Fibroblast of lung (primary cell): ENCODE data around the gene MRPS34. TPM values are rescaled to one million over a fixed set of nuclear protein-coding genes. Genes with fewer than 3 reads are reported as not detected.

Experiments
- DNase-seq, 2 donors: peaks; one replicate each; pipeline versions ENCODE4 v3.0.0 to v3.0.0-alpha.2; 2010; ENCODE audit warnings: low read depth in 2 of 2
- H2AFZ ChIP-seq: 2 replicates; pipeline ENCODE4 v1.5.1; 2012; ENCODE audit warnings: low read length, control low read depth, inconsistent platforms
- H3K27ac ChIP-seq: 2 replicates; pipeline ENCODE4 v1.5.1; 2011; ENCODE audit warnings: low read length, control low read depth; ENCODE audit not compliant: insufficient read depth
- H3K27me3 ChIP-seq: 2 replicates; pipeline ENCODE4 v1.5.1; 2011; ENCODE audit warnings: mild to moderate bottlenecking, low read length; ENCODE audit not compliant: control insufficient read depth, insufficient read depth
- H3K36me3 ChIP-seq: 2 replicates; pipeline ENCODE4 v1.5.1; 2011; ENCODE audit warnings: low read length; ENCODE audit not compliant: control insufficient read depth, insufficient read depth
- H3K4me1 ChIP-seq: 2 replicates; pipeline ENCODE4 v1.5.1; 2011; ENCODE audit warnings: low read length; ENCODE audit not compliant: control insufficient read depth, insufficient read depth; ENCODE audit errors: extremely low read depth
- H3K4me2 ChIP-seq: 2 replicates; pipeline ENCODE4 v1.5.1; 2011; ENCODE audit warnings: low read length, control low read depth; ENCODE audit not compliant: insufficient read depth; ENCODE audit errors: extremely low read depth
- H3K4me3 ChIP-seq, 4 experiments: fragments of 200-600 bp in 1 of 4; sonication (generic) in 1 of 4; replicated peaks in 1 of 4; 2 replicates each; pipeline ENCODE4 v1.5.1; 2011 to 2016; ENCODE audit warnings: low read length in 4 of 4, low read depth in 3 of 4, mild to moderate bottlenecking in 3 of 4, control low read depth in 2 of 4, inconsistent platforms in 1 of 4, mixed read lengths in 1 of 4; ENCODE audit not compliant: insufficient read depth in 1 of 4; ENCODE audit errors: control extremely low read depth in 1 of 4
- H3K79me2 ChIP-seq: 2 replicates; pipeline ENCODE4 v1.5.1; 2012; ENCODE audit warnings: mild to moderate bottlenecking, low read length, inconsistent platforms; ENCODE audit not compliant: control insufficient read depth, insufficient read depth
- H3K9ac ChIP-seq: 2 replicates; pipeline ENCODE4 v1.5.1; 2011; ENCODE audit warnings: mild to moderate bottlenecking, low read length, control low read depth; ENCODE audit not compliant: insufficient read depth
- H3K9me3 ChIP-seq: 2 replicates; pipeline ENCODE4 v1.5.1; 2012; ENCODE audit warnings: low read depth, low read length; ENCODE audit not compliant: control insufficient read depth, insufficient read depth
- H4K20me1 ChIP-seq: 2 replicates; pipeline ENCODE4 v1.5.1; 2011; ENCODE audit warnings: low read length; ENCODE audit not compliant: control insufficient read depth, insufficient read depth; ENCODE audit errors: extremely low read depth
- EZH2 ChIP-seq: IDR thresholded peaks from 2 replicates; pipeline ENCODE4 v1.5.1; 2012; ENCODE audit warnings: low read length, control low read depth, mild to moderate bottlenecking; ENCODE audit errors: missing control alignments
- polyA plus RNA-seq, 2 donors: library from polyadenylated mRNA; depleted of rRNA in 1 of 2; stranded (reverse) in 1 of 2; unstranded in 1 of 2; fragments of >200 nt; gene quantifications; 2 replicates each; pipeline ENCODE4 v1.2.1, GENCODE V29; 2011 to 2012; ENCODE audit warnings: missing spikeins in 1 of 2
- total RNA-seq: library from RNA; depleted of rRNA; stranded (reverse); fragments of >200 nt; gene quantifications from 2 replicates; pipeline ENCODE4 v1.2.1, GENCODE V29; 2014
- TF ChIP-seq, protein P1 (sequence below), 2 donors: IDR thresholded peaks in 1 of 2; conservative IDR thresholded peaks in 1 of 2; 1 replicate in 1 of 2; 2 replicates in 1 of 2; pipeline ENCODE4 v1.5.1; 2011 to 2012; ENCODE audit warnings: low read length in 2 of 2, control low read depth in 1 of 2, inconsistent platforms in 1 of 2, low read depth in 1 of 2, mild to moderate bottlenecking in 1 of 2

MRPS34 gene
- total and polyA plus RNA-seq, 2 donors (not counting 1 experiment from before 2014, with no cell fraction given) = 40.1 to 74.3 TPM

GRCh38 chr16:1818204-1818872 lies 45.4 kb upstream of the MRPS34 start:
- H3K36me3 ChIP-seq = peaks cover 10% of the 10 kb centered on the region
- no peak overlapping the region for H3K4me3 ChIP-seq
- no peaks in the 10 kb centered on the region for H3K4me1 ChIP-seq
- H3K9ac ChIP-seq = no peak overlapping the region
- TF ChIP-seq EZH2 = no peak
- TF ChIP-seq, protein P1, sequence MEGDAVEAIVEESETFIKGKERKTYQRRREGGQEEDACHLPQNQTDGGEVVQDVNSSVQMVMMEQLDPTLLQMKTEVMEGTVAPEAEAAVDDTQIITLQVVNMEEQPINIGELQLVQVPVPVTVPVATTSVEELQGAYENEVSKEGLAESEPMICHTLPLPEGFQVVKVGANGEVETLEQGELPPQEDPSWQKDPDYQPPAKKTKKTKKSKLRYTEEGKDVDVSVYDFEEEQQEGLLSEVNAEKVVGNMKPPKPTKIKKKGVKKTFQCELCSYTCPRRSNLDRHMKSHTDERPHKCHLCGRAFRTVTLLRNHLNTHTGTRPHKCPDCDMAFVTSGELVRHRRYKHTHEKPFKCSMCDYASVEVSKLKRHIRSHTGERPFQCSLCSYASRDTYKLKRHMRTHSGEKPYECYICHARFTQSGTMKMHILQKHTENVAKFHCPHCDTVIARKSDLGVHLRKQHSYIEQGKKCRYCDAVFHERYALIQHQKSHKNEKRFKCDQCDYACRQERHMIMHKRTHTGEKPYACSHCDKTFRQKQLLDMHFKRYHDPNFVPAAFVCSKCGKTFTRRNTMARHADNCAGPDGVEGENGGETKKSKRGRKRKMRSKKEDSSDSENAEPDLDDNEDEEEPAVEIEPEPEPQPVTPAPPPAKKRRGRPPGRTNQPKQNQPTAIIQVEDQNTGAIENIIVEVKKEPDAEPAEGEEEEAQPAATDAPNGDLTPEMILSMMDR (conservative IDR thresholded peaks at IDR 0.05 in 1 of 2, IDR thresholded peaks at IDR 0.05 in 1 of 2; ENCODE audit: low read depth in 1 of 2, low read length in 2 of 2) = no peak
- H4K20me1 ChIP-seq = no peaks in the 10 kb centered on the region
- H3K9me3 ChIP-seq = no peaks in the 10 kb centered on the region
- DNase-seq = no peak
- no peaks in the 10 kb centered on the region for H3K79me2 ChIP-seq
- H3K27ac ChIP-seq = no peak overlapping the region
- H3K4me2 ChIP-seq = no peak overlapping the region
- H3K27me3 ChIP-seq = no peaks in the 10 kb centered on the region
- H2AFZ ChIP-seq = no peak overlapping the region

DNA sequence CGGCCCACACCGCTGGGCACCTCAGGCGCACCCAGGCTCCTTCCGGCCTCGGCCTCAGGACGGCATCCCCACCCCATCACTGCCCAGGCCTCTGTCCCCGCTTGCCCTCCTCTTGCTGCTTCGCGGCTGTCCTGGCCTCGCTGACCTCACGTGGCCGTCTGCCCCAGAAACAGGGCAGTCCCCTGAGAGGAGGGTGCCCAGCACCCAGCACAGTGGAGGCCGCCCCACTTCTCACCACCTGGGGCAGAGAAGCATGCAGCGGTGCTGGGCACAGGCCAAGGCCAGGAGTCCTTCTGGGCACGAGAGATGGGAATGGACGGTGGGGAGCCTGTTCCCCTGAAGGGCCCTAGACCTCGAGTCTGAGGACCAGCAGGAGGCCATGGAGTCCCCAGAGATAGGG lies 44.8 kb upstream of the MRPS34 start:
- Histone ChIP-seq H3K79me2 (no peaks in the 10 kb centered on the region), H2AFZ (no peak overlapping the region), H3K9ac (no peak overlapping the region), H4K20me1 (no peaks in the 10 kb centered on the region), H3K27ac (no peak overlapping the region), H3K9me3 (no peaks in the 10 kb centered on the region), H3K4me2 (no peak overlapping the region), H3K36me3 (peaks cover 10% of the 10 kb centered on the region), H3K27me3 (no peaks in the 10 kb centered on the region), H3K4me1 (peaks cover 3% of the 10 kb centered on the region), H3K4me3 (no peak overlapping the region)
- DNase-seq = no peak
- TF ChIP-seq, protein P1 (conservative IDR thresholded peaks at IDR 0.05 in 1 of 2, IDR thresholded peaks at IDR 0.05 in 1 of 2; ENCODE audit: low read depth in 1 of 2, low read length in 2 of 2) = no peak
- no peak for TF ChIP-seq EZH2

GRCh38 chr16:1817276-1817589 lies 44.3 kb upstream of the MRPS34 start:
- Histone ChIP-seq H3K79me2 (no peaks in the 10 kb centered on the region), H3K36me3 (peaks cover 10% of the 10 kb centered on the region), H3K27me3 (no peaks in the 10 kb centered on the region), H3K27ac (no peak overlapping the region), H3K9me3 (no peaks in the 10 kb centered on the region), H2AFZ (no peak overlapping the region), H3K9ac (no peak overlapping the region), H3K4me2 (no peak overlapping the region), H3K4me1 (peaks cover 3% of the 10 kb centered on the region), H4K20me1 (no peaks in the 10 kb centered on the region), H3K4me3 (no peak overlapping the region)
- DNase-seq = no peak
- TF ChIP-seq, protein P1 (conservative IDR thresholded peaks at IDR 0.05 in 1 of 2, IDR thresholded peaks at IDR 0.05 in 1 of 2; ENCODE audit: low read depth in 1 of 2, low read length in 2 of 2) = no peak
- TF ChIP-seq EZH2 = no peak
